SK-N-SH treated with all-trans-retinoic acid at 6 μM for 48 hours (cell line): ENCODE data around the gene CACNA2D3.

Experiments used
- ATAC-seq: fragments of 200-7000 bp; cut with Tn5 transposase; 3 replicates; pipeline ENCODE4 v1.9.1; 2020; ENCODE audit warnings: mild to moderate bottlenecking, moderate library complexity
- BACH2 ChIP-seq: fragments of 250-450 bp; sonication (Bioruptor Pico); IDR thresholded peaks from 2 replicates; pipeline ENCODE4 v1.9.0; 2021; ENCODE audit warnings: mild to moderate bottlenecking, borderline replicate concordance
- CSDC2 ChIP-seq: fragments of 250-450 bp; sonication (Bioruptor Pico); IDR thresholded peaks from 2 replicates; pipeline ENCODE4 v1.5.0; 2020; ENCODE audit warnings: mild to moderate bottlenecking, moderate library complexity
- GLIS3 ChIP-seq: fragments of 250-450 bp; sonication (Bioruptor Pico); IDR thresholded peaks from 2 replicates; pipeline ENCODE4 v1.5.0; 2020; ENCODE audit warnings: mild to moderate bottlenecking, moderate library complexity
- OSR1 ChIP-seq: fragments of 250-450 bp; sonication (Bioruptor Pico); IDR thresholded peaks from 2 replicates; pipeline ENCODE4 v1.8.0; 2022; ENCODE audit warnings: moderate library complexity, mild to moderate bottlenecking, inconsistent platforms
- PPARA ChIP-seq: fragments of 250-450 bp; sonication (Bioruptor Pico); IDR thresholded peaks from 2 replicates; pipeline ENCODE4 v1.5.0; 2020; ENCODE audit warnings: mild to moderate bottlenecking, borderline replicate concordance
- RARB ChIP-seq: fragments of 250-450 bp; sonication (Bioruptor Pico); IDR thresholded peaks from 2 replicates; pipeline ENCODE4 v1.8.0; 2021; ENCODE audit warnings: mild to moderate bottlenecking, moderate library complexity
- SNAI2 ChIP-seq: fragments of 250-450 bp; sonication (Bioruptor Pico); IDR thresholded peaks from 2 replicates; pipeline ENCODE4 v1.5.0; 2020; ENCODE audit warnings: mild to moderate bottlenecking, moderate library complexity
- TCF4 ChIP-seq: fragments of 250-450 bp; sonication (Bioruptor Pico); IDR thresholded peaks from 2 replicates; pipeline ENCODE4 v1.8.0; 2021; ENCODE audit warnings: mild to moderate bottlenecking, moderate library complexity, borderline replicate concordance
- TOX ChIP-seq: fragments of 250-450 bp; sonication (Bioruptor Pico); IDR thresholded peaks from 2 replicates; pipeline ENCODE4 v1.8.0; 2021; ENCODE audit warnings: mild to moderate bottlenecking, moderate library complexity, borderline replicate concordance
- ZC3H10 ChIP-seq: fragments of 250-450 bp; sonication (Bioruptor Pico); IDR thresholded peaks from 2 replicates; pipeline ENCODE4 v1.5.1; 2021; ENCODE audit warnings: mild to moderate bottlenecking, moderate library complexity
- ZFP3 ChIP-seq: fragments of 250-450 bp; sonication (Bioruptor Pico); IDR thresholded peaks from 2 replicates; pipeline ENCODE4 v1.5.0; 2020; ENCODE audit warnings: mild to moderate bottlenecking, moderate library complexity
- ZNF565 ChIP-seq: fragments of 450-650 bp; formaldehyde crosslinking; conservative IDR thresholded peaks from 2 replicates; pipeline ENCODE4 v1.5.0; 2020; ENCODE audit warnings: low read depth, mild to moderate bottlenecking, moderate library complexity
- ZNF8 ChIP-seq: fragments of 450-650 bp; formaldehyde crosslinking; IDR thresholded peaks from 2 replicates; pipeline ENCODE4 v1.5.0; 2020; ENCODE audit warnings: mild to moderate bottlenecking, moderate library complexity
- TF ChIP-seq, protein P1 (sequence below): fragments of 250-450 bp; sonication (Bioruptor Pico); IDR thresholded peaks from 2 replicates; pipeline ENCODE4 v1.8.0; 2020; ENCODE audit warnings: mild to moderate bottlenecking, moderate library complexity, borderline replicate concordance
- TF ChIP-seq, protein P2 (sequence below): fragments of 250-450 bp; sonication (Bioruptor Pico); IDR thresholded peaks from 2 replicates; pipeline ENCODE4 v1.8.0; 2021; ENCODE audit warnings: low read depth, mild to moderate bottlenecking, moderate library complexity, borderline replicate concordance
- TF ChIP-seq, protein P3 (sequence below): fragments of 250-450 bp; sonication (Bioruptor Pico); IDR thresholded peaks from 2 replicates; pipeline ENCODE4 v1.5.1; 2020; ENCODE audit warnings: low read depth, mild to moderate bottlenecking, moderate library complexity
- TF ChIP-seq, protein P4 (sequence below): fragments of 250-450 bp; sonication (Bioruptor Pico); IDR thresholded peaks from 2 replicates; pipeline ENCODE4 v1.5.0; 2020; ENCODE audit warnings: mild to moderate bottlenecking, moderate library complexity
- TF ChIP-seq, protein P5 (sequence below): fragments of 250-450 bp; sonication (Bioruptor Pico); IDR thresholded peaks from 2 replicates; pipeline ENCODE4 v1.5.1; 2021; ENCODE audit warnings: mild to moderate bottlenecking, moderate library complexity

CACNA2D3 gene

DNA sequence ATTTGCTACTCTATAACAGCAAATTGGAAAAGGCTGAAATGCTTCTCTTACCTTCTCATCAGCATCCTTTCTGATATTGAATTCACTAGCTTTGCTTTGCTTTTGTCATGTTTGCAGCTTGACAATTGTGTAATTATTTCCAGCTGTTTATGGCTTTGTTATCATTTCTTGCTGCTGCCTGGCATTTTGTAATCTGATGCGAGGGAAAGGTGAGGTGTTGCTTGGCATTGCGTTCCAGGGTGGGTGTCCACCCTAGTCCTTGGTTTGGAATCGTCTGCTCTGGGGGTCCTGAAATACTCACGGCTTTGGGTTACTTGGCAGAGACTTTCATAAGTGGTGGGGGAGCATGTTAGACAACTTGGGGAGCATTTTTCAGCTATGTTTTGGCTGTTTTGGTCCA is 2.9 kb downstream of the CACNA2D3 start:
- ATAC-seq, result no peak
- no peak for TF ChIP-seq BACH2 (CRISPR knock-in tag)
- TF ChIP-seq TCF4 (CRISPR knock-in tag), result peak; percentile 34; the same call in 1 of the 2 replicates

DNA sequence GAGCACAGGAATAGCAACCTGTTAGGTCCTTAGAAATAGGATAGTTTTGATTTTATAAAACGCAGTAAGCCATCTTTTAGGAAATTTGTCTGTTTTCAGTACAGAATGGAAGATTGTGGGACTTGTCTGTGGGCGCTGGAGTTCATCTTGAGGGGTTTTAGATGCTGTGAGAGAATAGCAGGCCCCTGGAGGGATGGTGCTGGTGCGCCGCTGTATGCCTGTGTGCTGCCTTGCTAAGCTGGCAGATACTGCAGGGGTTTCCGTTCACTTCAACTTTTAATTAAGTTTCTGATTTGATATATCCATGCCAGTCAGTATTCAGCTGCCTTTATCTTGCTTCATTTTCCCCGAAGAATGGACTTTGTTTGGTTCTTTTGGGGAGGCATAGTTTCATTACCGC is 4.2 kb downstream of the CACNA2D3 start:
- ATAC-seq, result no peak
- TF ChIP-seq TCF4 (CRISPR knock-in tag) (no peak), ZNF8 (CRISPR knock-in tag) (no peak), ZFP3 (CRISPR knock-in tag) (no peak), SNAI2 (no peak)
- TF ChIP-seq, protein P1, sequence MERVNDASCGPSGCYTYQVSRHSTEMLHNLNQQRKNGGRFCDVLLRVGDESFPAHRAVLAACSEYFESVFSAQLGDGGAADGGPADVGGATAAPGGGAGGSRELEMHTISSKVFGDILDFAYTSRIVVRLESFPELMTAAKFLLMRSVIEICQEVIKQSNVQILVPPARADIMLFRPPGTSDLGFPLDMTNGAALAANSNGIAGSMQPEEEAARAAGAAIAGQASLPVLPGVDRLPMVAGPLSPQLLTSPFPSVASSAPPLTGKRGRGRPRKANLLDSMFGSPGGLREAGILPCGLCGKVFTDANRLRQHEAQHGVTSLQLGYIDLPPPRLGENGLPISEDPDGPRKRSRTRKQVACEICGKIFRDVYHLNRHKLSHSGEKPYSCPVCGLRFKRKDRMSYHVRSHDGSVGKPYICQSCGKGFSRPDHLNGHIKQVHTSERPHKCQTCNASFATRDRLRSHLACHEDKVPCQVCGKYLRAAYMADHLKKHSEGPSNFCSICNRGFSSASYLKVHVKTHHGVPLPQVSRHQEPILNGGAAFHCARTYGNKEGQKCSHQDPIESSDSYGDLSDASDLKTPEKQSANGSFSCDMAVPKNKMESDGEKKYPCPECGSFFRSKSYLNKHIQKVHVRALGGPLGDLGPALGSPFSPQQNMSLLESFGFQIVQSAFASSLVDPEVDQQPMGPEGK, result no peak
- TF ChIP-seq, all 23 proteins: peak for 0

DNA sequence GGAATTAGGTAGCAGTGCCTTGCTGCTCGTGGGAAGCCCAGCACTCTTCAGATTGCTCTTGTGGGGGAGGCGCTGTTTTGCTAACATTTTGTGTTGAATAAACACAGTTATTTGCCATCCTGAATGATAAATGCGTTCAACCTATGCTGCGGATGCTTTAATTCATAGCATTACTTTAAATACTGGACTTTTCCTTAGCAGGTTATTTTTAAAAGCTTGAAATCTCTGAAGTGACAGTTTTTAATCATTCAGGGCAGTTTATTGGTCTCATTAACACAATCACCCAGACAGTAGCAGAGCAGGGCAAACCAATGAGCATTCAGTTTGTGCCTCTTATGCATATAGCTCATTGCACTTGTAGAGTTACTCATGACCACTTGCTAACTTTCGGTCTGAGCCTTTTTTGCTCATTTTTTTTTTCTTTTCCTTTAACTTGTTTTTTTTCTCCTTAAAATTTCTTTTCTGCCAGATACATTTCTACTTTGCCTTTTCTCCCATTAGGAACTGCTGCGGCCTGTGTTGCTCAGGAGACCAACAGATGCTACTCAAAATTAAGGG is 5.2 kb downstream of the CACNA2D3 start:
- no peak for ATAC-seq
- TF ChIP-seq, protein P2, sequence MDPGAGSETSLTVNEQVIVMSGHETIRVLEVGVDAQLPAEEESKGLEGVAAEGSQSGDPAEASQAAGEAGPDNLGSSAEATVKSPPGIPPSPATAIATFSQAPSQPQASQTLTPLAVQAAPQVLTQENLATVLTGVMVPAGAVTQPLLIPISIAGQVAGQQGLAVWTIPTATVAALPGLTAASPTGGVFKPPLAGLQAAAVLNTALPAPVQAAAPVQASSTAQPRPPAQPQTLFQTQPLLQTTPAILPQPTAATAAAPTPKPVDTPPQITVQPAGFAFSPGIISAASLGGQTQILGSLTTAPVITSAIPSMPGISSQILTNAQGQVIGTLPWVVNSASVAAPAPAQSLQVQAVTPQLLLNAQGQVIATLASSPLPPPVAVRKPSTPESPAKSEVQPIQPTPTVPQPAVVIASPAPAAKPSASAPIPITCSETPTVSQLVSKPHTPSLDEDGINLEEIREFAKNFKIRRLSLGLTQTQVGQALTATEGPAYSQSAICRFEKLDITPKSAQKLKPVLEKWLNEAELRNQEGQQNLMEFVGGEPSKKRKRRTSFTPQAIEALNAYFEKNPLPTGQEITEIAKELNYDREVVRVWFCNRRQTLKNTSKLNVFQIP, result no peak
- no peak for TF ChIP-seq SNAI2
- TF ChIP-seq CSDC2 (CRISPR knock-in tag), result no peak
- no peak for TF ChIP-seq ZNF8 (CRISPR knock-in tag)
- no peak for TF ChIP-seq RARB (CRISPR knock-in tag)
- TF ChIP-seq GLIS3, result no peak
- TF ChIP-seq, protein P3, sequence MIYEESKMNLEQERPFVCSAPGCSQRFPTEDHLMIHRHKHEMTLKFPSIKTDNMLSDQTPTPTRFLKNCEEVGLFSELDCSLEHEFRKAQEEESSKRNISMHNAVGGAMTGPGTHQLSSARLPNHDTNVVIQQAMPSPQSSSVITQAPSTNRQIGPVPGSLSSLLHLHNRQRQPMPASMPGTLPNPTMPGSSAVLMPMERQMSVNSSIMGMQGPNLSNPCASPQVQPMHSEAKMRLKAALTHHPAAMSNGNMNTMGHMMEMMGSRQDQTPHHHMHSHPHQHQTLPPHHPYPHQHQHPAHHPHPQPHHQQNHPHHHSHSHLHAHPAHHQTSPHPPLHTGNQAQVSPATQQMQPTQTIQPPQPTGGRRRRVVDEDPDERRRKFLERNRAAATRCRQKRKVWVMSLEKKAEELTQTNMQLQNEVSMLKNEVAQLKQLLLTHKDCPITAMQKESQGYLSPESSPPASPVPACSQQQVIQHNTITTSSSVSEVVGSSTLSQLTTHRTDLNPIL (CRISPR knock-in tag), result no peak
- no peak for TF ChIP-seq OSR1 (CRISPR knock-in tag)
- TF ChIP-seq, protein P1, result no peak
- no peak for TF ChIP-seq ZC3H10 (CRISPR knock-in tag)
- TF ChIP-seq TOX (CRISPR knock-in tag), result no peak
- TF ChIP-seq, protein P4, sequence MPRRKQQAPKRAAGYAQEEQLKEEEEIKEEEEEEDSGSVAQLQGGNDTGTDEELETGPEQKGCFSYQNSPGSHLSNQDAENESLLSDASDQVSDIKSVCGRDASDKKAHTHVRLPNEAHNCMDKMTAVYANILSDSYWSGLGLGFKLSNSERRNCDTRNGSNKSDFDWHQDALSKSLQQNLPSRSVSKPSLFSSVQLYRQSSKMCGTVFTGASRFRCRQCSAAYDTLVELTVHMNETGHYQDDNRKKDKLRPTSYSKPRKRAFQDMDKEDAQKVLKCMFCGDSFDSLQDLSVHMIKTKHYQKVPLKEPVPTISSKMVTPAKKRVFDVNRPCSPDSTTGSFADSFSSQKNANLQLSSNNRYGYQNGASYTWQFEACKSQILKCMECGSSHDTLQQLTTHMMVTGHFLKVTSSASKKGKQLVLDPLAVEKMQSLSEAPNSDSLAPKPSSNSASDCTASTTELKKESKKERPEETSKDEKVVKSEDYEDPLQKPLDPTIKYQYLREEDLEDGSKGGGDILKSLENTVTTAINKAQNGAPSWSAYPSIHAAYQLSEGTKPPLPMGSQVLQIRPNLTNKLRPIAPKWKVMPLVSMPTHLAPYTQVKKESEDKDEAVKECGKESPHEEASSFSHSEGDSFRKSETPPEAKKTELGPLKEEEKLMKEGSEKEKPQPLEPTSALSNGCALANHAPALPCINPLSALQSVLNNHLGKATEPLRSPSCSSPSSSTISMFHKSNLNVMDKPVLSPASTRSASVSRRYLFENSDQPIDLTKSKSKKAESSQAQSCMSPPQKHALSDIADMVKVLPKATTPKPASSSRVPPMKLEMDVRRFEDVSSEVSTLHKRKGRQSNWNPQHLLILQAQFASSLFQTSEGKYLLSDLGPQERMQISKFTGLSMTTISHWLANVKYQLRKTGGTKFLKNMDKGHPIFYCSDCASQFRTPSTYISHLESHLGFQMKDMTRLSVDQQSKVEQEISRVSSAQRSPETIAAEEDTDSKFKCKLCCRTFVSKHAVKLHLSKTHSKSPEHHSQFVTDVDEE (CRISPR knock-in tag), result no peak
- no peak for TF ChIP-seq ZNF565 (CRISPR knock-in tag)
- TF ChIP-seq PPARA (CRISPR knock-in tag), result no peak
- TF ChIP-seq, protein P5, sequence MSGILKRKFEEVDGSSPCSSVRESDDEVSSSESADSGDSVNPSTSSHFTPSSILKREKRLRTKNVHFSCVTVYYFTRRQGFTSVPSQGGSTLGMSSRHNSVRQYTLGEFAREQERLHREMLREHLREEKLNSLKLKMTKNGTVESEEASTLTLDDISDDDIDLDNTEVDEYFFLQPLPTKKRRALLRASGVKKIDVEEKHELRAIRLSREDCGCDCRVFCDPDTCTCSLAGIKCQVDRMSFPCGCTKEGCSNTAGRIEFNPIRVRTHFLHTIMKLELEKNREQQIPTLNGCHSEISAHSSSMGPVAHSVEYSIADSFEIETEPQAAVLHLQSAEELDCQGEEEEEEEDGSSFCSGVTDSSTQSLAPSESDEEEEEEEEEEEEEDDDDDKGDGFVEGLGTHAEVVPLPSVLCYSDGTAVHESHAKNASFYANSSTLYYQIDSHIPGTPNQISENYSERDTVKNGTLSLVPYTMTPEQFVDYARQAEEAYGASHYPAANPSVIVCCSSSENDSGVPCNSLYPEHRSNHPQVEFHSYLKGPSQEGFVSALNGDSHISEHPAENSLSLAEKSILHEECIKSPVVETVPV (CRISPR knock-in tag), result no peak
